SW 1271 (cell line): Measurements from ENCODE around the gene CXCL9.
"Not testable (repeated sequence)": the region's sequence is repeated elsewhere in the genome, so short reads cannot be mapped to it uniquely, and the experiment has no call there.

Experiments used
- DNase-seq, 2 experiments: peaks; one replicate each; lab custom pipeline; 2025; lab: John Stamatoyannopoulos, UW

The CXCL9 gene

DNA sequence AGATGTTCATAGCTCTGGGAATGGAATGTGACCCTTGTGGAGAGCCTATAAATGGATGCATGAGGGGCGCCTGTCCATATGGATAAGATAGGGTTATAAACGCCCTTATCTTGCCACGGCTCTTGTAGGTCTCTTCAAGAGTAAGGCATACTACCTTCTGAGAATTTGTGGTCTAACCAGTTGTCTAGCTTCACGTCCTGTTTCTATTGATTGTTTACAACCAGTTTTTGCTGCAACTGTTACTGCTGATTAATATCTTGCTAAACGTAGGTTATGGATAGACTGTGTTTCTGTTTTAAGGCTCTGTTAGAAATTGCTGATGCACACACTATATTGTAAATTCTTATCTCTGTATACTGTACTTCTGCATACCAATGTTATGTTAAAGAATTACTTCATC lies 52.5 kb downstream of the CXCL9 start:
- DNase-seq = not testable (repeated sequence)

DNA sequence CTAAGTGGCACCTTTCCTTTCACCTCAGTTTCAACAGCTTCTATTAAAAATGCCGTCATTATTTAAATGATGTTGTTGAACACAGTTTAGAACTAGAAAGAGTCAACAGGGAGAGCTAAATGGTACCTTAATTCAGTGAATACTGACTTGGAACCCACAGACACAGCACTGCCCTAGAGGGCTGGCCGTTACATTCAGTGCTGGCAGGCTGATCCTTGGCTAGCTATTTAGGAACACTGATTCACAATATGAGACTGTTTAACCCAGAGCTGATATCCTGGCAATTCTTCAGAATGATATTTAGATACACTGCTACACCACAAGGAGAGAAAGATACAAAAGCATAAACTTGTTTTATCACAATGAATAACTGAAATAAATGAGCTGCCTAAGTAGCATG lies 53.8 kb downstream of the CXCL9 start:
- DNase-seq = no peak
